ENCODE results near the gene RGL3. TPM values are rescaled to one million over a fixed set of nuclear protein-coding genes. Genes with fewer than 3 reads are reported as not detected.

The RGL3 gene
- total and polyA plus RNA-seq, 10 of the 15 experiments (the other 5 are each of a cell fraction or from before 2014, with no cell fraction given): not detected

DNA sequence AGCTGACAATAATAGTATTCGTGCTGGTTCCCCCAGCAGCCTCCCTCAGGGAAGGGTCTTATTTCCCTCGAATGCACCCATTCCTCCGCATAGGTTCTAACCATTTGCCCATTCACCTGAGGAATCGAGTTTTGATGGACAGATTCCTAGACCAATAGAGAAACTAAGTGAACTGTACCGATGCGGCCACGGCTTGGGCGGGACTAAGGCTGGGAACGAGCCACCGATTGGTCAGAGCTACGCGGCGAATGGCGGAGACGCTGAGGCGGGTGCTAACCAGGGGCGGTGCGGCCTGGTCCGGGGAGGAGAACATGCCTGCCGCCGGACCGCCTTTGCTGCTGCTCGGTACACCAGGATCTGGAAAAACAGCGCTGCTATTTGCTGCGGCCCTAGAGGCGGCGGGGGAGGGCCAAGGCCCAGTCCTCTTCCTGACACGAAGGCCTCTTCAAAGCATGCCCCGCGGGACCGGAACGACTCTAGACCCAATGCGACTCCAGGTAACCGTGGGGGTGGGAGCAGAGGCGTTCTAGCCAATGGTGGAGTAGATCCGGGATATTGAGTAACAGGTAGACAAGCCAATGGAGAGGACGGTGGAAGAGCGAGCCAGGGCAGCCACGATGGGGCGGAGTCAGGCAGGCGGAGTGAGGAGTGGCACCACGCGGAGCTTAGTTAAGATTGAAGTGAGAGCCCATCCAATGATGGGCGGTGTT is 44.5 kb downstream of the RGL3 start, which contains the start of gene SWSAP1 (continued):
- TF ChIP-seq NFYB (IDR thresholded peaks at IDR 0.05; ENCODE audit: insufficient read depth, low read depth, low read length) (peak; percentile 90), RBBP5 (conservative IDR thresholded peaks at IDR 0.05) (no peak), HDAC6 (IDR thresholded peaks at IDR 0.05; ENCODE audit: unreplicated experiment) (no peak), IKZF2 (IDR thresholded peaks at IDR 0.05) (no peak), HDAC2 (IDR thresholded peaks at IDR 0.05) (no peak), CHD1 (IDR thresholded peaks at IDR 0.05; ENCODE audit: low read depth, low read length) (no peak), WRNIP1 (IDR thresholded peaks at IDR 0.05; ENCODE audit: borderline replicate concordance, low read depth, low read length) (no peak), PML (IDR thresholded peaks at IDR 0.05; ENCODE audit: low read length) (peak; percentile 86; the same call in 1 of the 2 replicates), BHLHE40 (IDR thresholded peaks at IDR 0.05; ENCODE audit: borderline replicate concordance in 1 of 2, low read depth in 2 of 2, low read length in 1 of 2) (peak; percentile 30 to 64; a peak in 1 of 4 replicates), RAD21 (IDR thresholded peaks at IDR 0.05; ENCODE audit: insufficient read depth, low read depth, low read length) (no peak), ZNF24 (IDR thresholded peaks at IDR 0.05) (no peak), GABPA (IDR thresholded peaks at IDR 0.05; ENCODE audit: low read depth) (peak; percentile 79; the same call in 1 of the 2 replicates), POLR2AphosphoS5 (IDR thresholded peaks at IDR 0.05; ENCODE audit: low read length) (peak; percentile 87), JUNB (IDR thresholded peaks at IDR 0.05) (no peak), ZZZ3 (IDR thresholded peaks at IDR 0.05; ENCODE audit: control insufficient read depth, insufficient read length, low read depth) (no peak), GATAD2B (conservative IDR thresholded peaks at IDR 0.05; ENCODE audit: low read depth) (0 out of 2 replicates have a peak, but pooled peaks have one; percentile 57), SUPT20H (IDR thresholded peaks at IDR 0.05; ENCODE audit: borderline replicate concordance, control insufficient read depth, low read depth, low read length) (no peak), PAX5 (IDR thresholded peaks at IDR 0.05; ENCODE audit: borderline replicate concordance, low read depth, low read length) (no peak), STAT3 (IDR thresholded peaks at IDR 0.05; ENCODE audit: low read depth, low read length) (no peak), HCFC1 (IDR thresholded peaks at IDR 0.05; ENCODE audit: low read length) (peak; percentile 43)
- TF ChIP-seq, protein P1, sequence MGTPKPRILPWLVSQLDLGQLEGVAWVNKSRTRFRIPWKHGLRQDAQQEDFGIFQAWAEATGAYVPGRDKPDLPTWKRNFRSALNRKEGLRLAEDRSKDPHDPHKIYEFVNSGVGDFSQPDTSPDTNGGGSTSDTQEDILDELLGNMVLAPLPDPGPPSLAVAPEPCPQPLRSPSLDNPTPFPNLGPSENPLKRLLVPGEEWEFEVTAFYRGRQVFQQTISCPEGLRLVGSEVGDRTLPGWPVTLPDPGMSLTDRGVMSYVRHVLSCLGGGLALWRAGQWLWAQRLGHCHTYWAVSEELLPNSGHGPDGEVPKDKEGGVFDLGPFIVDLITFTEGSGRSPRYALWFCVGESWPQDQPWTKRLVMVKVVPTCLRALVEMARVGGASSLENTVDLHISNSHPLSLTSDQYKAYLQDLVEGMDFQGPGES (IDR thresholded peaks at IDR 0.05): peak; percentile 83
- TF ChIP-seq, protein P2, sequence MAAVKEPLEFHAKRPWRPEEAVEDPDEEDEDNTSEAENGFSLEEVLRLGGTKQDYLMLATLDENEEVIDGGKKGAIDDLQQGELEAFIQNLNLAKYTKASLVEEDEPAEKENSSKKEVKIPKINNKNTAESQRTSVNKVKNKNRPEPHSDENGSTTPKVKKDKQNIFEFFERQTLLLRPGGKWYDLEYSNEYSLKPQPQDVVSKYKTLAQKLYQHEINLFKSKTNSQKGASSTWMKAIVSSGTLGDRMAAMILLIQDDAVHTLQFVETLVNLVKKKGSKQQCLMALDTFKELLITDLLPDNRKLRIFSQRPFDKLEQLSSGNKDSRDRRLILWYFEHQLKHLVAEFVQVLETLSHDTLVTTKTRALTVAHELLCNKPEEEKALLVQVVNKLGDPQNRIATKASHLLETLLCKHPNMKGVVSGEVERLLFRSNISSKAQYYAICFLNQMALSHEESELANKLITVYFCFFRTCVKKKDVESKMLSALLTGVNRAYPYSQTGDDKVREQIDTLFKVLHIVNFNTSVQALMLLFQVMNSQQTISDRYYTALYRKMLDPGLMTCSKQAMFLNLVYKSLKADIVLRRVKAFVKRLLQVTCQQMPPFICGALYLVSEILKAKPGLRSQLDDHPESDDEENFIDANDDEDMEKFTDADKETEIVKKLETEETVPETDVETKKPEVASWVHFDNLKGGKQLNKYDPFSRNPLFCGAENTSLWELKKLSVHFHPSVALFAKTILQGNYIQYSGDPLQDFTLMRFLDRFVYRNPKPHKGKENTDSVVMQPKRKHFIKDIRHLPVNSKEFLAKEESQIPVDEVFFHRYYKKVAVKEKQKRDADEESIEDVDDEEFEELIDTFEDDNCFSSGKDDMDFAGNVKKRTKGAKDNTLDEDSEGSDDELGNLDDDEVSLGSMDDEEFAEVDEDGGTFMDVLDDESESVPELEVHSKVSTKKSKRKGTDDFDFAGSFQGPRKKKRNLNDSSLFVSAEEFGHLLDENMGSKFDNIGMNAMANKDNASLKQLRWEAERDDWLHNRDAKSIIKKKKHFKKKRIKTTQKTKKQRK (IDR thresholded peaks at IDR 0.05; ENCODE audit: low read depth, low read length): peak; percentile 84
- TF ChIP-seq, protein P3, sequence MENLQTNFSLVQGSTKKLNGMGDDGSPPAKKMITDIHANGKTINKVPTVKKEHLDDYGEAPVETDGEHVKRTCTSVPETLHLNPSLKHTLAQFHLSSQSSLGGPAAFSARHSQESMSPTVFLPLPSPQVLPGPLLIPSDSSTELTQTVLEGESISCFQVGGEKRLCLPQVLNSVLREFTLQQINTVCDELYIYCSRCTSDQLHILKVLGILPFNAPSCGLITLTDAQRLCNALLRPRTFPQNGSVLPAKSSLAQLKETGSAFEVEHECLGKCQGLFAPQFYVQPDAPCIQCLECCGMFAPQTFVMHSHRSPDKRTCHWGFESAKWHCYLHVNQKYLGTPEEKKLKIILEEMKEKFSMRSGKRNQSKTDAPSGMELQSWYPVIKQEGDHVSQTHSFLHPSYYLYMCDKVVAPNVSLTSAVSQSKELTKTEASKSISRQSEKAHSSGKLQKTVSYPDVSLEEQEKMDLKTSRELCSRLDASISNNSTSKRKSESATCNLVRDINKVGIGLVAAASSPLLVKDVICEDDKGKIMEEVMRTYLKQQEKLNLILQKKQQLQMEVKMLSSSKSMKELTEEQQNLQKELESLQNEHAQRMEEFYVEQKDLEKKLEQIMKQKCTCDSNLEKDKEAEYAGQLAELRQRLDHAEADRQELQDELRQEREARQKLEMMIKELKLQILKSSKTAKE (IDR thresholded peaks at IDR 0.05; ENCODE audit: low read depth, poor library complexity, severe bottlenecking): peak; percentile 17
- TF ChIP-seq, protein P4, sequence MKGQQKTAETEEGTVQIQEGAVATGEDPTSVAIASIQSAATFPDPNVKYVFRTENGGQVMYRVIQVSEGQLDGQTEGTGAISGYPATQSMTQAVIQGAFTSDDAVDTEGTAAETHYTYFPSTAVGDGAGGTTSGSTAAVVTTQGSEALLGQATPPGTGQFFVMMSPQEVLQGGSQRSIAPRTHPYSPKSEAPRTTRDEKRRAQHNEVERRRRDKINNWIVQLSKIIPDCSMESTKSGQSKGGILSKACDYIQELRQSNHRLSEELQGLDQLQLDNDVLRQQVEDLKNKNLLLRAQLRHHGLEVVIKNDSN (IDR thresholded peaks at IDR 0.05; ENCODE audit: borderline replicate concordance, extremely low read length, insufficient read depth, low read depth, low read length): no peak

Data from GM12878 (cell line).